ENCODE measurements around the gene CTNND2.
"Not testable (repeated sequence)": the region's sequence is repeated elsewhere in the genome, so short reads cannot be mapped to it uniquely, and the experiment has no call there.

Gene CTNND2

DNA sequence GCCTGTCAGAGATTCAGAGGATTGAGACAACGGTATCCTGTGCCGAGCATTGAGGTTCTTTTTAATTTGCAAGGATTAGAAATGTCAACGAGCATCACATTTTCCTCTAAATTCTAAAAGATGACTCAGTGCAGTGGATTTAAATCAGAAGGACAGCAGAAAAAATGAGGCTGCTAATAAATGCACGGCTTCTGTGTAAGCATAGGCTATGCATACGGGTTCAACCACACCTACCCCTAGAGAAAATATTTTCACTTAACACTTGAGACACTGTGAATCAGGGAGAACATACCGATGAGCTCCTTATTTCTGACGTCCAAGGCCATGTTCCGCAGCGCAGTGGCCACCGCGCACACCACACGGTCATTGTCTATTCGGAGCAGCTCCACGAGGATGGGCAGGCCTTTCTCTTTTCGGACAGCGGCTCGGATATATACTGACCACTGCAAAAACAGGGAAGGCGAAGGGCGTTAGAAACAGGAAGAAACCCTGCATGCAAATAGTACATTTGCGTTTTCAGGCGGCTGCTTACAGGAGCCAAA is 821.8 kb downstream of the CTNND2 start:
- POLR2A ChIA-PET = no interaction called here
- CTCF ChIA-PET = no interaction called here
- TF ChIP-seq FOXA1 (IDR thresholded peaks at IDR 0.05) (no peak), TARDBP (IDR thresholded peaks at IDR 0.05) (no peak), L3MBTL2 (conservative IDR thresholded peaks at IDR 0.05) (no peak), FOXM1 (IDR thresholded peaks at IDR 0.05; ENCODE audit: borderline replicate concordance) (no peak), LEF1 (IDR thresholded peaks at IDR 0.05; ENCODE audit: borderline replicate concordance) (no peak)
- no peak for DNase-seq (ENCODE audit: extremely low spot score)

- DNase-seq (ENCODE audit: extremely low spot score) = no peak
- TF ChIP-seq BHLHE40 (IDR thresholded peaks at IDR 0.05; ENCODE audit: borderline replicate concordance) = no peak
- TF ChIP-seq HDGF (IDR thresholded peaks at IDR 0.05; ENCODE audit: borderline replicate concordance) = no peak
- no peak for TF ChIP-seq FOXK2 (IDR thresholded peaks at IDR 0.05)
- ChIA-PET POLR2A (no interaction called here), CTCF (no interaction called here)
Measured at GRCh38 chr5:11076945-11077613, 827.2 kb downstream of the CTNND2 start.

GRCh38 chr5:11075035-11075805 is 829.0 kb downstream of the CTNND2 start:
- ChIA-PET POLR2A (no interaction called here), CTCF (no interaction called here)
- no peak for DNase-seq (ENCODE audit: extremely low spot score)
- no peak for TF ChIP-seq FOXM1 (IDR thresholded peaks at IDR 0.05; ENCODE audit: borderline replicate concordance)
- TF ChIP-seq LEF1 (IDR thresholded peaks at IDR 0.05; ENCODE audit: borderline replicate concordance) = no peak
- no peak for TF ChIP-seq TARDBP (IDR thresholded peaks at IDR 0.05)
- TF ChIP-seq L3MBTL2 (conservative IDR thresholded peaks at IDR 0.05) = no peak
- TF ChIP-seq ARNT (IDR thresholded peaks at IDR 0.05) = no peak
- no peak for TF ChIP-seq FOXA1 (IDR thresholded peaks at IDR 0.05)
- TF ChIP-seq SUZ12 (IDR thresholded peaks at IDR 0.05) = no peak
- no peak for TF ChIP-seq NFRKB (IDR thresholded peaks at IDR 0.05)
- no peak for TF ChIP-seq ZNF384 (IDR thresholded peaks at IDR 0.05)
- TF ChIP-seq, protein P1, sequence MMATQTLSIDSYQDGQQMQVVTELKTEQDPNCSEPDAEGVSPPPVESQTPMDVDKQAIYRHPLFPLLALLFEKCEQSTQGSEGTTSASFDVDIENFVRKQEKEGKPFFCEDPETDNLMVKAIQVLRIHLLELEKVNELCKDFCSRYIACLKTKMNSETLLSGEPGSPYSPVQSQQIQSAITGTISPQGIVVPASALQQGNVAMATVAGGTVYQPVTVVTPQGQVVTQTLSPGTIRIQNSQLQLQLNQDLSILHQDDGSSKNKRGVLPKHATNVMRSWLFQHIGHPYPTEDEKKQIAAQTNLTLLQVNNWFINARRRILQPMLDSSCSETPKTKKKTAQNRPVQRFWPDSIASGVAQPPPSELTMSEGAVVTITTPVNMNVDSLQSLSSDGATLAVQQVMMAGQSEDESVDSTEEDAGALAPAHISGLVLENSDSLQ (IDR thresholded peaks at IDR 0.05) = no peak

- CTCF ChIA-PET = no interaction called here
- no peak for DNase-seq (ENCODE audit: extremely low spot score)
- POLR2A ChIA-PET = no interaction called here
- no peak for TF ChIP-seq SUZ12 (IDR thresholded peaks at IDR 0.05)
- TF ChIP-seq FOXM1 (IDR thresholded peaks at IDR 0.05; ENCODE audit: borderline replicate concordance) = no peak
- TF ChIP-seq, protein P1 (IDR thresholded peaks at IDR 0.05) = no peak
- TF ChIP-seq LEF1 (IDR thresholded peaks at IDR 0.05; ENCODE audit: borderline replicate concordance) = no peak
- TF ChIP-seq CTBP1 (IDR thresholded peaks at IDR 0.05; ENCODE audit: borderline replicate concordance) = no peak
- TF ChIP-seq TARDBP (IDR thresholded peaks at IDR 0.05) = no peak
- no peak for TF ChIP-seq NFRKB (IDR thresholded peaks at IDR 0.05)
- TF ChIP-seq FOXK2 (IDR thresholded peaks at IDR 0.05) = no peak
- no peak for TF ChIP-seq L3MBTL2 (conservative IDR thresholded peaks at IDR 0.05)
- TF ChIP-seq ZNF384 (IDR thresholded peaks at IDR 0.05) = no peak
- no peak for TF ChIP-seq FOXA1 (IDR thresholded peaks at IDR 0.05)
- no peak for TF ChIP-seq BHLHE40 (IDR thresholded peaks at IDR 0.05; ENCODE audit: borderline replicate concordance)
- no peak for TF ChIP-seq HDGF (IDR thresholded peaks at IDR 0.05; ENCODE audit: borderline replicate concordance)
- TF ChIP-seq SP1 (IDR thresholded peaks at IDR 0.05) = no peak
- no peak for TF ChIP-seq ARNT (IDR thresholded peaks at IDR 0.05)
- TF ChIP-seq ELF4 (IDR thresholded peaks at IDR 0.05) = no peak
Measured at GRCh38 chr5:11072568-11072967, 831.7 kb downstream of the CTNND2 start.

GRCh38 chr5:11072076-11072475 is 832.2 kb downstream of the CTNND2 start:
- ChIA-PET POLR2A (no interaction called here), CTCF (no interaction called here)
- DNase-seq (ENCODE audit: extremely low spot score) = no peak
- TF ChIP-seq SP1 (IDR thresholded peaks at IDR 0.05) = no peak
- no peak for TF ChIP-seq FOXA1 (IDR thresholded peaks at IDR 0.05)
- TF ChIP-seq CTBP1 (IDR thresholded peaks at IDR 0.05; ENCODE audit: borderline replicate concordance) = no peak
- TF ChIP-seq ELF4 (IDR thresholded peaks at IDR 0.05) = no peak
- no peak for TF ChIP-seq SUZ12 (IDR thresholded peaks at IDR 0.05)
- no peak for TF ChIP-seq FOXM1 (IDR thresholded peaks at IDR 0.05; ENCODE audit: borderline replicate concordance)
- TF ChIP-seq ARNT (IDR thresholded peaks at IDR 0.05) = no peak
- no peak for TF ChIP-seq L3MBTL2 (conservative IDR thresholded peaks at IDR 0.05)
- TF ChIP-seq NFRKB (IDR thresholded peaks at IDR 0.05) = no peak
- TF ChIP-seq ZNF384 (IDR thresholded peaks at IDR 0.05) = no peak
- TF ChIP-seq HDGF (IDR thresholded peaks at IDR 0.05; ENCODE audit: borderline replicate concordance) = no peak
- no peak for TF ChIP-seq FOXK2 (IDR thresholded peaks at IDR 0.05)
- no peak for TF ChIP-seq TARDBP (IDR thresholded peaks at IDR 0.05)
- TF ChIP-seq BHLHE40 (IDR thresholded peaks at IDR 0.05; ENCODE audit: borderline replicate concordance) = no peak
- TF ChIP-seq, protein P1 (IDR thresholded peaks at IDR 0.05) = no peak
- TF ChIP-seq LEF1 (IDR thresholded peaks at IDR 0.05; ENCODE audit: borderline replicate concordance) = no peak

GRCh38 chr5:11069041-11069440 is 835.2 kb downstream of the CTNND2 start:
- DNase-seq (ENCODE audit: extremely low spot score) = no peak
- CTCF ChIA-PET = no interaction called here
- POLR2A ChIA-PET = no interaction called here
- TF ChIP-seq TARDBP (IDR thresholded peaks at IDR 0.05) (no peak), ZNF384 (IDR thresholded peaks at IDR 0.05) (no peak), SP1 (IDR thresholded peaks at IDR 0.05) (no peak), ARNT (IDR thresholded peaks at IDR 0.05) (no peak), L3MBTL2 (conservative IDR thresholded peaks at IDR 0.05) (no peak), FOXK2 (IDR thresholded peaks at IDR 0.05) (no peak), HDGF (IDR thresholded peaks at IDR 0.05; ENCODE audit: borderline replicate concordance) (no peak)
- TF ChIP-seq, protein P1 (IDR thresholded peaks at IDR 0.05) = no peak

GRCh38 chr5:11065723-11066122 is 838.5 kb downstream of the CTNND2 start:
- DNase-seq (ENCODE audit: extremely low spot score); CTCF ChIA-PET; POLR2A ChIA-PET: not testable (repeated sequence)

Measured in HEK293T (cell line).